Lower leg skin (tissue), 3 donors: Measurements from ENCODE around the gene KIF20A.
"Not testable (repeated sequence)": the region's sequence is repeated elsewhere in the genome, so short reads cannot be mapped to it uniquely, and the experiment has no call there.

Experiments
- CTCF ChIP-seq, 3 donors: fragments of 450-650 bp; IDR thresholded peaks; one replicate each; pipeline ENCODE4 v1.5.1; 2016; ENCODE audit warnings: antibody characterized with exemption in 3 of 3, mild to moderate bottlenecking in 3 of 3, moderate library complexity in 2 of 3
- POLR2A ChIP-seq, 2 donors: fragments of 450-650 bp; IDR thresholded peaks; one replicate each; pipeline ENCODE4 v1.6.1; 2016 to 2017; ENCODE audit warnings: antibody characterized with exemption in 2 of 2, mild to moderate bottlenecking in 1 of 2, moderate library complexity in 1 of 2

GRCh38 chr5:138193859-138194258 lies 14.9 kb downstream of the KIF20A start:
- TF ChIP-seq CTCF, POLR2A (IDR thresholded peaks at IDR 0.05): not testable (repeated sequence)
